B cell (primary cell): ENCODE data around the gene TMEM107. TPM values are rescaled to one million over a fixed set of nuclear protein-coding genes. Genes with fewer than 3 reads are reported as not detected.

Experiments
- ATAC-seq: fragments of 200-7000 bp; cut with Tn5 transposase; one replicate; pipeline ENCODE4 v1.10.0; 2021; ENCODE audit warnings: low read depth, mild to moderate bottlenecking, moderate number of reproducible peaks, moderate library complexity
- CTCF ChIA-PET: fragments of 350-600 bp; sonication (Branson Sonifier 250); formaldehyde crosslinking; loops from one replicate; lab custom pipeline; 2021; ENCODE audit warnings: antibody characterized with exemption, inconsistent platforms; lab: Charles Lee
- POLR2A ChIA-PET: fragments of 350-600 bp; sonication (Branson Sonifier 250); formaldehyde crosslinking; loops from one replicate; lab custom pipeline; 2021; ENCODE audit warnings: antibody characterized with exemption; lab: Charles Lee
- DNase-seq: peaks from one replicate; pipeline ENCODE4 v3.0.0; 2013
- H2AFZ ChIP-seq: 2 replicates; pipeline ENCODE4 v1.6.1; 2012; ENCODE audit warnings: mild to moderate bottlenecking, low read depth, low read length; ENCODE audit not compliant: insufficient read depth, poor library complexity, severe bottlenecking
- H3K27ac ChIP-seq, 2 donors: 1 replicate in 1 of 2; 2 replicates in 1 of 2; pipeline ENCODE4 v1.5.1; 2012 to 2013; ENCODE audit warnings: low read length in 2 of 2, mild to moderate bottlenecking in 2 of 2, moderate library complexity in 1 of 2
- H3K27me3 ChIP-seq, 4 experiments: fragments of 200-600 bp in 1 of 4; sonication (generic) in 1 of 4; replicated peaks in 1 of 4; 1 replicate in 2 of 4; 2 replicates in 2 of 4; pipeline versions ENCODE4 v1.6.1 to v1.7.0; 2013 to 2016; ENCODE audit warnings: low read length in 3 of 4, mild to moderate bottlenecking in 2 of 4, mixed read lengths in 1 of 4, moderate library complexity in 1 of 4; ENCODE audit not compliant: insufficient read depth in 4 of 4, control insufficient read depth in 3 of 4; ENCODE audit errors: control extremely low read depth in 1 of 4
- H3K36me3 ChIP-seq, 2 experiments: replicated peaks in 1 of 2; 1 replicate in 1 of 2; 2 replicates in 1 of 2; pipeline versions ENCODE4 v1.6.1 to v1.7.1; 2013; ENCODE audit warnings: low read length in 1 of 2; ENCODE audit not compliant: insufficient read depth in 2 of 2, control insufficient read depth in 1 of 2; ENCODE audit errors: control extremely low read depth in 1 of 2, extremely low read depth in 1 of 2
- H3K4me1 ChIP-seq, 2 donors: fragments of 200-600 bp in 1 of 2; sonication (generic) in 1 of 2; 1 replicate in 1 of 2; 2 replicates in 1 of 2; pipeline versions ENCODE4 v1.5.1 to v1.6.1; 2013 to 2017; ENCODE audit warnings: low read length in 2 of 2; ENCODE audit not compliant: control insufficient read depth in 2 of 2, insufficient read depth in 2 of 2
- H3K4me2 ChIP-seq: replicated peaks from 2 replicates; pipeline ENCODE3; 2012; ENCODE audit warnings: mild to moderate bottlenecking, low read depth, low read length; ENCODE audit not compliant: poor library complexity, severe bottlenecking
- H3K4me3 ChIP-seq, 5 experiments: fragments of 200-600 bp in 1 of 5; sonication (generic) in 1 of 5; 1 replicate in 3 of 5; 2 replicates in 2 of 5; pipeline versions ENCODE4 v1.5.1 to v1.7.0; 2011 to 2016; ENCODE audit warnings: low read length in 4 of 5, mild to moderate bottlenecking in 4 of 5, low read depth in 2 of 5, control low read depth in 1 of 5, moderate library complexity in 1 of 5; ENCODE audit not compliant: insufficient read depth in 1 of 5; ENCODE audit errors: control extremely low read depth in 1 of 5, extremely low read depth in 1 of 5
- H3K79me2 ChIP-seq: fragments of 200-600 bp; sonication (generic); one replicate; pipeline ENCODE4 v1.6.0; 2016; ENCODE audit warnings: low read length; ENCODE audit not compliant: control insufficient read depth, insufficient read depth
- H3K9ac ChIP-seq: fragments of 200-600 bp; sonication (generic); 2 replicates; pipeline ENCODE4 v1.6.1; 2017; ENCODE audit warnings: mild to moderate bottlenecking, low read length, moderate library complexity
- H3K9me3 ChIP-seq, 3 donors: one replicate each; pipeline versions ENCODE4 v1.6.1 to v1.7.1; 2013; ENCODE audit warnings: low read length in 2 of 3; ENCODE audit not compliant: control insufficient read depth in 2 of 3, insufficient read depth in 1 of 3; ENCODE audit errors: control extremely low read depth in 1 of 3
- H4K20me1 ChIP-seq: 2 replicates; pipeline ENCODE4 v1.6.0; 2012; ENCODE audit warnings: mild to moderate bottlenecking, low read length; ENCODE audit not compliant: insufficient read depth, control insufficient read depth, poor library complexity, severe bottlenecking
- H3K27ac Mint-ChIP-seq: one replicate; pipeline ENCODE4 v1.8.0; 2021; ENCODE audit warnings: mixed read lengths
- H3K27me3 Mint-ChIP-seq: one replicate; pipeline ENCODE4 v1.8.0; 2021; ENCODE audit warnings: mixed read lengths
- H3K4me1 Mint-ChIP-seq: one replicate; pipeline ENCODE4 v1.8.0; 2021; ENCODE audit warnings: mixed read lengths
- H3K4me3 Mint-ChIP-seq: one replicate; pipeline ENCODE4 v1.8.0; 2021; ENCODE audit warnings: mixed read lengths
- H3K9me3 Mint-ChIP-seq: one replicate; pipeline ENCODE4 v1.8.0; 2022; ENCODE audit warnings: mixed read lengths; ENCODE audit not compliant: insufficient read depth
- CTCF ChIP-seq: fragments of 200-600 bp; IDR thresholded peaks from one replicate; pipeline ENCODE4 v1.8.0; 2022; ENCODE audit warnings: antibody characterized with exemption, mild to moderate bottlenecking
- EZH2 ChIP-seq: IDR thresholded peaks from 2 replicates; pipeline ENCODE4 v1.6.1; 2012; ENCODE audit warnings: borderline replicate concordance, low read depth, mild to moderate bottlenecking, moderate library complexity, low read length; ENCODE audit not compliant: insufficient read depth, poor library complexity, severe bottlenecking
- WGBS: methylation state at CpG from one replicate; pipeline ENCODE4 v1.1.5; 2013; ENCODE audit warnings: missing lambda C conversion rate; ENCODE audit not compliant: insufficient coverage; 5-methylcytosine and 5-hydroxymethylcytosine counted together
- intact Hi-C: fragments of 100-400 bp; cut with micrococcal nuclease; formaldehyde crosslinking; loops from one replicate; pipeline ENCODE4 v1.10.0; 2022
- polyA plus RNA-seq: library from polyadenylated mRNA; depleted of rRNA; stranded (reverse); fragments of >200 nt; gene quantifications from 2 replicates; pipeline ENCODE4 v1.2.3, GENCODE V29; 2012
- total RNA-seq, 2 donors: library from RNA; stranded (reverse); fragments of 120-200 nt in 1 of 2; gene quantifications; 1 replicate in 1 of 2; 2 replicates in 1 of 2; pipeline versions ENCODE4 v1.2.3 to v1.2.4, GENCODE V29; 2013 to 2022

TMEM107 gene
- total and polyA plus RNA-seq, 2 donors (not counting 1 experiment from before 2014, with no cell fraction given), result 13.3 to 30.3 TPM

- intact Hi-C loops, result loop anchor here (1.0 to 5.0 kb wide), 4 partner anchors 11 to 36 kb away; partner anchors contain the start of genes CTC1 and PFAS
- no peaks in the 10 kb centered on the region for H3K27me3 ChIP-seq
- DNase-seq (no peak), ATAC-seq (no peak)
- TF ChIP-seq CTCF (no peak), EZH2 (no peak)
- no peaks in the 10 kb centered on the region for H4K20me1 ChIP-seq
- no peaks in the 10 kb centered on the region for H3K27me3 Mint-ChIP-seq
- peak overlapping the region; percentile 83 for H3K9ac ChIP-seq
- H3K4me3 ChIP-seq, result peak overlapping the region; percentile 65 to 95 (median 76)
- no peaks in the 10 kb centered on the region for H3K9me3 ChIP-seq
- peak overlapping the region; percentile 90 for H3K4me2 ChIP-seq
- whole genome bisulfite sequencing, result 0% methylated on average over 10 of the region's 22 CpGs
- peaks cover 15% of the 10 kb centered on the region for H3K4me1 Mint-ChIP-seq
- H3K9me3 Mint-ChIP-seq, result no peaks in the 10 kb centered on the region
- POLR2A ChIA-PET, result interaction anchor here (0.6 to 2.4 kb wide), 10 partner anchors 10 to 345 kb away, joined by 3 to 13 read pairs (median 4); partner anchors contain the start of gene PER1
- peak overlapping the region; percentile 86 for H3K4me3 Mint-ChIP-seq
- peak overlapping the region; percentile 59 to 66 for H3K27ac ChIP-seq
- H3K4me1 ChIP-seq, result peaks cover 9 to 22% of the 10 kb centered on the region in 2 donors
- peak overlapping the region; percentile 39 for H3K27ac Mint-ChIP-seq
- H3K79me2 ChIP-seq, result peaks cover 5% of the 10 kb centered on the region
- H3K36me3 ChIP-seq, result no peaks in the 10 kb centered on the region
- CTCF ChIA-PET, result interaction anchor here (0.7 to 3.5 kb wide), 11 partner anchors 10 to 100 kb away, joined by 3 to 21 read pairs (median 4); partner anchors contain the start of genes CTC1 and SLC25A35
- H2AFZ ChIP-seq, result peak overlapping the region; percentile 85
These were observed 34.7 kb upstream of the TMEM107 start for GRCh38 chr17:8210761-8211458.
